Loucy (cell line): ENCODE measurements around the gene HARS1.

Experiments
- EZH2phosphoT487 ChIP-seq: fragments of 200-600 bp; IDR thresholded peaks from 2 replicates; pipeline ENCODE4 v1.6.1; 2018; ENCODE audit warnings: antibody characterized with exemption, mild to moderate bottlenecking, moderate library complexity, borderline replicate concordance
- TF ChIP-seq, protein P1 (sequence below): fragments of 200-600 bp; sonication (generic); conservative IDR thresholded peaks from 2 replicates; pipeline ENCODE4 v1.5.1; 2014; ENCODE audit warnings: mild to moderate bottlenecking, antibody characterized with exemption, low read length

GRCh38 chr5:140700177-140701144 lies 9.3 kb upstream of the HARS1 start, which contains the start of gene ZMAT2:
- TF ChIP-seq, protein P1, sequence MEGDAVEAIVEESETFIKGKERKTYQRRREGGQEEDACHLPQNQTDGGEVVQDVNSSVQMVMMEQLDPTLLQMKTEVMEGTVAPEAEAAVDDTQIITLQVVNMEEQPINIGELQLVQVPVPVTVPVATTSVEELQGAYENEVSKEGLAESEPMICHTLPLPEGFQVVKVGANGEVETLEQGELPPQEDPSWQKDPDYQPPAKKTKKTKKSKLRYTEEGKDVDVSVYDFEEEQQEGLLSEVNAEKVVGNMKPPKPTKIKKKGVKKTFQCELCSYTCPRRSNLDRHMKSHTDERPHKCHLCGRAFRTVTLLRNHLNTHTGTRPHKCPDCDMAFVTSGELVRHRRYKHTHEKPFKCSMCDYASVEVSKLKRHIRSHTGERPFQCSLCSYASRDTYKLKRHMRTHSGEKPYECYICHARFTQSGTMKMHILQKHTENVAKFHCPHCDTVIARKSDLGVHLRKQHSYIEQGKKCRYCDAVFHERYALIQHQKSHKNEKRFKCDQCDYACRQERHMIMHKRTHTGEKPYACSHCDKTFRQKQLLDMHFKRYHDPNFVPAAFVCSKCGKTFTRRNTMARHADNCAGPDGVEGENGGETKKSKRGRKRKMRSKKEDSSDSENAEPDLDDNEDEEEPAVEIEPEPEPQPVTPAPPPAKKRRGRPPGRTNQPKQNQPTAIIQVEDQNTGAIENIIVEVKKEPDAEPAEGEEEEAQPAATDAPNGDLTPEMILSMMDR, result no peak
- no peak for TF ChIP-seq EZH2phosphoT487
